ENCODE measurements around the gene NKX1-1.
"Not testable (repeated sequence)": the region's sequence is repeated elsewhere in the genome, so short reads cannot be mapped to it uniquely, and the experiment has no call there.

NKX1-1 gene

GRCh38 chr4:1396806-1397455, 9.3 kb downstream of the NKX1-1 start:
- H3K36me3 ChIP-seq (ENCODE audit: control insufficient read depth, insufficient read depth, low read length): no peaks in the 10 kb centered on the region
- no peak overlapping the region for H3K4me3 ChIP-seq (ENCODE audit: insufficient read depth, low read depth, low read length)
- 93 to 94% methylated on average over 11 of the region's 11 CpGs for WGBS, 2 experiments
- no peak overlapping the region for H3K27ac ChIP-seq (ENCODE audit: insufficient read depth, low read depth, low read length, poor library complexity, severe bottlenecking)
- no peaks in the 10 kb centered on the region for H3K9me3 ChIP-seq (ENCODE audit: control insufficient read depth, low read length)
- no peaks in the 10 kb centered on the region for H3K4me1 ChIP-seq (ENCODE audit: control insufficient read depth, insufficient read depth, low read length)
- H3K27me3 ChIP-seq (ENCODE audit: control insufficient read depth, insufficient read depth, low read length, poor library complexity, severe bottlenecking): peaks cover 30% of the 10 kb centered on the region

GRCh38 chr4:1395941-1396805, 10.1 kb downstream of the NKX1-1 start:
- H3K27me3 ChIP-seq (ENCODE audit: control insufficient read depth, insufficient read depth, low read length, poor library complexity, severe bottlenecking): peaks cover 22% of the 10 kb centered on the region
- no peak overlapping the region for H3K27ac ChIP-seq (ENCODE audit: insufficient read depth, low read depth, low read length, poor library complexity, severe bottlenecking)
- no peaks in the 10 kb centered on the region for H3K36me3 ChIP-seq (ENCODE audit: control insufficient read depth, insufficient read depth, low read length)
- H3K4me1 ChIP-seq (ENCODE audit: control insufficient read depth, insufficient read depth, low read length): no peaks in the 10 kb centered on the region
- no peaks in the 10 kb centered on the region for H3K9me3 ChIP-seq (ENCODE audit: control insufficient read depth, low read length)
- WGBS, 2 experiments: 86 to 91% methylated on average over 11 to 13 of the region's 13 CpGs
- H3K4me3 ChIP-seq (ENCODE audit: insufficient read depth, low read depth, low read length): no peak overlapping the region

GRCh38 chr4:1395389-1395820, 10.8 kb downstream of the NKX1-1 start:
- 96% methylated on average over 26 of the region's 26 CpGs for WGBS, 2 experiments
- H3K9me3 ChIP-seq (ENCODE audit: control insufficient read depth, low read length); H3K4me1 ChIP-seq (ENCODE audit: control insufficient read depth, insufficient read depth, low read length): not testable (repeated sequence)

GRCh38 chr4:1394554-1395388, 11.5 kb downstream of the NKX1-1 start:
- not testable (repeated sequence) for H3K27me3 ChIP-seq (ENCODE audit: control insufficient read depth, insufficient read depth, low read length, poor library complexity, severe bottlenecking); H3K4me3 ChIP-seq (ENCODE audit: insufficient read depth, low read depth, low read length); H3K36me3 ChIP-seq (ENCODE audit: control insufficient read depth, insufficient read depth, low read length); H3K27ac ChIP-seq (ENCODE audit: insufficient read depth, low read depth, low read length, poor library complexity, severe bottlenecking); H3K9me3 ChIP-seq (ENCODE audit: control insufficient read depth, low read length); H3K4me1 ChIP-seq (ENCODE audit: control insufficient read depth, insufficient read depth, low read length)
- 96% methylated on average over 63 of the region's 63 CpGs for WGBS, 2 experiments

More at GRCh38 chr4:1395389-1395820, 10.8 kb downstream of the NKX1-1 start:
- not testable (repeated sequence) for H3K4me3 ChIP-seq (ENCODE audit: insufficient read depth, low read depth, low read length); H3K36me3 ChIP-seq (ENCODE audit: control insufficient read depth, insufficient read depth, low read length); H3K27ac ChIP-seq (ENCODE audit: insufficient read depth, low read depth, low read length, poor library complexity, severe bottlenecking)
- H3K27me3 ChIP-seq (ENCODE audit: control insufficient read depth, insufficient read depth, low read length, poor library complexity, severe bottlenecking): peaks cover 15% of the 10 kb centered on the region

- Histone ChIP-seq H3K4me3 (ENCODE audit: insufficient read depth, low read depth, low read length) (no peak overlapping the region), H3K27me3 (ENCODE audit: control insufficient read depth, insufficient read depth, low read length, poor library complexity, severe bottlenecking) (no peaks in the 10 kb centered on the region), H3K36me3 (ENCODE audit: control insufficient read depth, insufficient read depth, low read length) (no peaks in the 10 kb centered on the region), H3K27ac (ENCODE audit: insufficient read depth, low read depth, low read length, poor library complexity, severe bottlenecking) (no peak overlapping the region), H3K9me3 (ENCODE audit: control insufficient read depth, low read length) (no peaks in the 10 kb centered on the region), H3K4me1 (ENCODE audit: control insufficient read depth, insufficient read depth, low read length) (no peaks in the 10 kb centered on the region)
- 88 to 90% methylated on average over 10 of the region's 10 CpGs for WGBS, 2 experiments
Measured at GRCh38 chr4:1393866-1394265, 12.4 kb downstream of the NKX1-1 start.

- not testable (repeated sequence) for H3K4me3 ChIP-seq (ENCODE audit: insufficient read depth, low read depth, low read length); H3K27me3 ChIP-seq (ENCODE audit: control insufficient read depth, insufficient read depth, low read length, poor library complexity, severe bottlenecking); H3K27ac ChIP-seq (ENCODE audit: insufficient read depth, low read depth, low read length, poor library complexity, severe bottlenecking); H3K4me1 ChIP-seq (ENCODE audit: control insufficient read depth, insufficient read depth, low read length); H3K36me3 ChIP-seq (ENCODE audit: control insufficient read depth, insufficient read depth, low read length); H3K9me3 ChIP-seq (ENCODE audit: control insufficient read depth, low read length)
- WGBS, 2 experiments: 89 to 92% methylated on average over 5 of the region's 5 CpGs
Measured at GRCh38 chr4:1393363-1393762, 12.9 kb downstream of the NKX1-1 start.

- 94 to 96% methylated on average over 44 of the region's 44 CpGs for WGBS, 2 experiments
- no peak overlapping the region for H3K27ac ChIP-seq (ENCODE audit: insufficient read depth, low read depth, low read length, poor library complexity, severe bottlenecking)
- no peaks in the 10 kb centered on the region for H3K36me3 ChIP-seq (ENCODE audit: control insufficient read depth, insufficient read depth, low read length)
- no peaks in the 10 kb centered on the region for H3K27me3 ChIP-seq (ENCODE audit: control insufficient read depth, insufficient read depth, low read length, poor library complexity, severe bottlenecking)
- no peaks in the 10 kb centered on the region for H3K9me3 ChIP-seq (ENCODE audit: control insufficient read depth, low read length)
- peaks cover 11% of the 10 kb centered on the region for H3K4me1 ChIP-seq (ENCODE audit: control insufficient read depth, insufficient read depth, low read length)
- H3K4me3 ChIP-seq (ENCODE audit: insufficient read depth, low read depth, low read length): no peak overlapping the region
Measured at GRCh38 chr4:1385373-1386340, 20.6 kb downstream of the NKX1-1 start.

GRCh38 chr4:1384675-1385372, 21.4 kb downstream of the NKX1-1 start:
- Histone ChIP-seq H3K4me3 (ENCODE audit: insufficient read depth, low read depth, low read length) (no peak overlapping the region), H3K4me1 (ENCODE audit: control insufficient read depth, insufficient read depth, low read length) (peaks cover 11% of the 10 kb centered on the region), H3K9me3 (ENCODE audit: control insufficient read depth, low read length) (no peaks in the 10 kb centered on the region), H3K36me3 (ENCODE audit: control insufficient read depth, insufficient read depth, low read length) (no peaks in the 10 kb centered on the region), H3K27ac (ENCODE audit: insufficient read depth, low read depth, low read length, poor library complexity, severe bottlenecking) (no peak overlapping the region), H3K27me3 (ENCODE audit: control insufficient read depth, insufficient read depth, low read length, poor library complexity, severe bottlenecking) (no peaks in the 10 kb centered on the region)
- WGBS, 2 experiments: 94 to 95% methylated on average over 16 of the region's 16 CpGs
